NCI-H2196 treated with DMSO at 0.1 percent for 48 hours (cell line): ENCODE measurements around the gene TRAP1.
"Not testable (repeated sequence)": the region's sequence is repeated elsewhere in the genome, so short reads cannot be mapped to it uniquely, and the experiment has no call there.

Experiments used
- DNase-seq: peaks from one replicate; lab custom pipeline; 2025; ENCODE audit not compliant: unreplicated experiment; lab: John Stamatoyannopoulos, UW

TRAP1 gene

GRCh38 chr16:3618769-3619141 is 98.6 kb downstream of the TRAP1 start:
- DNase-seq: no peak

DNA sequence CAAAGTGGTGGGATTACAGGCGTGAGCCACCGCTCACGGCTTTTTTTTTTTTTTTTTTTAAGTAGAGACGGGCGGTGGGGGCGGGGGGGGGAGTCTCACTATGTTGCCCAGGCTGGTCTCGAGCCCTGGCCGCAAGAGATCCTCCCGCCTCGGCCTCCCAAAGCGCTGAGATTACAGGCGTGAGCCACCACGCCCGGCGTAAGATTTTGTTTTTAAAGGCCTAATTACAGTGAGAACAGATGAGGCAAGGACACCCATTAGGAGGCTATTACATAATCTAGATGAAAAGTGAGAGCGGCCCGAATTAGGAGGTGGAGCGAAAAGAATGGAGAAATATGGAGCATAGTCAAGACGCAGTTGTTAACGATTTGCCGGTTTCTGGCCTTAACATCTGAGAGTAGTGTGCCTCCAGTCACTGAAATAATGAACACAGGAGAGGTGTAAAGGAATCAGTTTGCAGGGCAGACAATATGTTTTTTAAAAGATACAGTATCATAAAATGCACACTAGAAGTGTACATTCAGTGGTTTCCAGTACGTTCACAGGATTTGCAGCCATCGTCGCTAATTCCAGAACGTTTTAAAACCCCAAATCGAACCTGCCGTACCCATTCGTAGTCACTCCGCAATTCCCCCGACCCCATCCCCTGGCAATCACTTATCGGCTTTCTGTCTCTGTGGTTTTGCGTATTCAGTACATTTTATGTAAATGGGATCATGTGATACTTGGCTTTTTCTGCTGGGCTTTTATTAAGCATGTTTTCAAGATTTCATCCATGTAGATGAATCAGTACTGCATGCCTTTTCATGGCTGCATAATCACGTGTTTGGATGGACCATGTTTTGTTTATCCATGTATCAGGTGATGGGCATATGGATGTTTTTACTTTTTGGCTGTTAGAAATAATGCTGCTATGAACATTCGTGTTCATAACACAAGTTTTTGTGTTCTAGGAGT is 104.5 kb downstream of the TRAP1 start:
- DNase-seq: no peak

DNA sequence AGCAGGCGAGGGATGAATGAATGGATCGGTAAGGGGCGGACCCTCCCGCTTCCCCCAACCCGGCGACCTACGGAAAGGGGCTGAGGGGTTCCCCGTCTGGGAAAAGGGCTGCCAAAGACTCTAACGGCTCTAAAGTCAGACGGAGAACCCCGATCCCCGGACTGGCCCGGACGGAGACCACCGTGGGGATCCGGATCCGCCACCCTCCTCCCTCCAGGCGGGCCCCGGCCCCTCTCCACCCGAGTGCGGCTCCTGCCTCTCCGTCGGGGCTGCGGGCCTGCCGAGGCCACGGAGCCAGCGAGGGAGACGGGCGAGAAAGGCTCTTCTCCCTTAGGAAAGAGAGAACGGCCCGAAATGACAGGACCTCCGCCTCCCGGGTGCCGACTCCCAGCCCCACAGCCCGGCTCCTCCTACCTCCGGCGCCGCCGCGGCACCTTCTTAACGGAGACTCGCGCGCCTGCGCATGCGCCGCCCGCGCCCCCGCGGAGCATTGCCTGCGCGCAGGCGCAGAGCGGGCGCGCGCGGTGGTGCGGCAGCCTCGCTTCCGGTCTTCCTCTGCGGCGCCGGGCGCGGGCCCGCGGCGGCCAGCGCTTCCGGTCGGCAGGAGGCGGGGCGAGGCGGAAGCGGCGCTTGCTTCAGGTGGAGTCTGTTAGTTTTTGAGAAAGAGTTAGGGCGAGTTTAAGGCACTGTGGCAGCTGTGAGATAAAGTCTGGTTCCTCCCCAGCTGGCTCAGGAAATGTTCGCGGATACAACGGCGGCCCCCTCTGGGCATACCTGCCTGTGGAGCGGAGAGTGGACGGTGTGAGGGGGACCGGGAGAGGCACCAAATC is 106.0 kb downstream of the TRAP1 start, which contains the start of gene SLX4:
TSS of gene SLX4 (minus strand) at position 461 of the 830 bp plus-strand sequence. CDS start 2,642 bp downstream, outside the sequence.
- DNase-seq: peak; percentile 94

DNA sequence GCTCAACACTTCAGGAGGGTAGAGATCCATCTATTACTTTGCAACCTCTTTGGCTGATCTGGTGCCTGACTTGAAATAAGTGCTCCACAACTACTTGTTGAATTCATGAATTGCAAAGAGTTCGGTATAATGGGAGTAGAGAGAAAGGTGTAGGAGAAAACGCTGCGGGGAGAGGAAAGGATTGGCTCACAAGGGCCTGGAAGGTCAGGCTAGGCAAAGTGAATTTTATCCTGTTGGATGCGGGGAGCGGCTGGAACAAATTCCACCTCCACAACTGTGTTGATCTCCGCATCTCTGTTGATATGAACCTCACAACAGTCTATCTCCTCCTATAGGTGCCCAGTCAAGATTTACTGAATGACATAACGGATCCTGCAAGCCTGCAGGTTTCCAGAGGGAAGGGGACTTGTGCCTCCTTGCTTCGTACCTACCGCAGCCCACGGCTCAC is 106.6 kb downstream of the TRAP1 start:
- no peak for DNase-seq

GRCh38 chr16:3609895-3610697 is 107.2 kb downstream of the TRAP1 start:
- no peak for DNase-seq

DNA sequence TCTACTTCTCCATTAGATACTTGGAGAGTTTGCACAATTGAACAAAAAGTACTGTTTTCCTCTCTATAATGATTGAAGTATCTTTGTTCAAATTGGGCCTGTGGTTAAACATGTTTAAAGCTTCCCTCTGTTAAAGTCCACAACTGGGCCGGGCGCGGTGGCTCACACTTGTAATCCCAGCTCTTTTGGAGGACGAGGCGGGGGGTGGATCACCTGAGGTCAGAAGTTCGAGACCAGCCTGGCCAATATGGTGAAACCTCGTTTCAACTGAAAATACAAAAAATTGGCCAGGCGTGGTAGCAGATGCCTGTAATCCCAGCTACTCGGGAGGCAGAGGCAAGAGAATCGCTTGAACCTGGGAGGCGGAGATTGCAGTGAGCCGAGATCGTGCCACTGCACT is 108.3 kb downstream of the TRAP1 start:
- DNase-seq: not testable (repeated sequence)

DNA sequence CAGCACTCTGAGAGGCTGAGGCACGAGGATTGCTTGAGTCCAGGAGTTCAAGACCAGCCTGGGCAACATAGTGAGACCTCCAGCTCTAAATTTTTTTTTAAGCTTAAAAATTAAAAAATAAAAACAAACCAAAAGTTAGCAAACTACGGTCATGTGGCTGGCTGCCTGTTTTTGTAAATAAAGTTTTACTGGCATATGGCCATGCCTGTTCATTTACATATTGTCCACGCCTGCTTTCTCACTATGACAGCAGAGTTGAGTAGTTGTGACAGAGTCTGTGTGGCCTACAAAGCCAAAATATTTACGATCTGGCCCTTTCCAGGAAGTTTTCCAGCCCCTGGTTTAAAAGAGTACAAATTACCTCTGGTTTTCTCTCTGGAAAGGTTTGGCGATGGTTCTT is 109.3 kb downstream of the TRAP1 start:
- no peak for DNase-seq
